H9 (cell line): Measurements from ENCODE around the gene PUM2. TPM values are rescaled to one million over a fixed set of nuclear protein-coding genes. Genes with fewer than 3 reads are reported as not detected.

Experiments used
- DNase-seq: peaks from one replicate; pipeline ENCODE4 v3.0.0-alpha.2; 2017
- H2AFZ ChIP-seq: one replicate; pipeline ENCODE4 v1.6.1; 2013; ENCODE audit warnings: mild to moderate bottlenecking, low read length, control low read depth, moderate library complexity
- H2AK5ac ChIP-seq: 2 replicates; pipeline ENCODE4 v1.6.1; 2013; ENCODE audit warnings: low read length, control low read depth, mixed read lengths; ENCODE audit not compliant: insufficient read length
- H2BK120ac ChIP-seq: one replicate; pipeline ENCODE4 v1.6.1; 2013; ENCODE audit warnings: low read depth, mild to moderate bottlenecking, low read length, control low read depth, inconsistent platforms; ENCODE audit not compliant: poor library complexity, severe bottlenecking
- H2BK12ac ChIP-seq: 2 replicates; pipeline ENCODE4 v1.6.1; 2013; ENCODE audit warnings: low read length, control low read depth, mixed read lengths, low read depth; ENCODE audit not compliant: insufficient read length
- H2BK15ac ChIP-seq: 2 replicates; pipeline ENCODE4 v1.6.1; 2013; ENCODE audit warnings: low read depth, low read length, control low read depth
- H2BK20ac ChIP-seq: one replicate; pipeline ENCODE4 v1.6.1; 2013; ENCODE audit warnings: low read depth, mild to moderate bottlenecking, low read length, control low read depth, inconsistent platforms; ENCODE audit not compliant: poor library complexity, severe bottlenecking
- H2BK5ac ChIP-seq: 2 replicates; pipeline ENCODE4 v1.6.1; 2013; ENCODE audit warnings: low read length, control low read depth, mixed read lengths; ENCODE audit not compliant: insufficient read length
- H3K14ac ChIP-seq: 2 replicates; pipeline ENCODE4 v1.6.1; 2013; ENCODE audit warnings: low read length, control low read depth; ENCODE audit not compliant: insufficient read depth
- H3K18ac ChIP-seq: 2 replicates; pipeline ENCODE4 v1.6.1; 2013; ENCODE audit warnings: low read depth, mild to moderate bottlenecking, mixed read lengths, low read length, control low read depth; ENCODE audit not compliant: insufficient read length
- H3K23ac ChIP-seq: 2 replicates; pipeline ENCODE4 v1.6.1; 2013; ENCODE audit warnings: low read length, control low read depth, mixed read lengths, low read depth; ENCODE audit not compliant: insufficient read length
- H3K23me2 ChIP-seq: 2 replicates; pipeline ENCODE4 v1.6.1; 2013; ENCODE audit warnings: low read depth, mild to moderate bottlenecking, mixed read lengths, low read length, control low read depth; ENCODE audit not compliant: insufficient read length, poor library complexity, severe bottlenecking
- H3K27ac ChIP-seq: 2 replicates; pipeline ENCODE4 v1.5.1; 2013; ENCODE audit warnings: low read length, control low read depth, mixed read lengths, low read depth; ENCODE audit not compliant: insufficient read length
- H3K27me3 ChIP-seq: 2 replicates; pipeline ENCODE4 v1.6.1; 2013; ENCODE audit warnings: low read length, control low read depth, inconsistent platforms; ENCODE audit not compliant: insufficient read depth
- H3K4ac ChIP-seq: 2 replicates; pipeline ENCODE4 v1.6.1; 2013; ENCODE audit warnings: low read depth, mild to moderate bottlenecking, control low read depth, inconsistent platforms, low read length, moderate library complexity
- H3K4me1 ChIP-seq: 2 replicates; pipeline ENCODE4 v1.6.1; 2013; ENCODE audit warnings: low read length, control low read depth, inconsistent platforms; ENCODE audit not compliant: insufficient read depth
- H3K4me2 ChIP-seq: 2 replicates; pipeline ENCODE4 v1.6.1; 2013; ENCODE audit warnings: low read length, control low read depth, mixed read lengths; ENCODE audit not compliant: insufficient read length, insufficient read depth
- H3K56ac ChIP-seq: 2 replicates; pipeline ENCODE4 v1.6.1; 2013; ENCODE audit warnings: low read depth, mild to moderate bottlenecking, mixed read lengths, low read length, control low read depth; ENCODE audit not compliant: insufficient read length
- H3K79me1 ChIP-seq: 2 replicates; pipeline ENCODE4 v1.6.1; 2013; ENCODE audit warnings: low read depth, mild to moderate bottlenecking, moderate library complexity, low read length, control low read depth, inconsistent platforms; ENCODE audit not compliant: insufficient read depth, poor library complexity, severe bottlenecking
- H3K79me2 ChIP-seq: 2 replicates; pipeline ENCODE4 v1.6.1; 2013; ENCODE audit warnings: low read length, control low read depth, inconsistent platforms; ENCODE audit not compliant: insufficient read depth
- H3K9ac ChIP-seq: 2 replicates; pipeline ENCODE4 v1.6.1; 2013; ENCODE audit warnings: low read length, control low read depth, mixed read lengths; ENCODE audit not compliant: insufficient read length; ENCODE audit errors: extremely low read depth
- H3K9me3 ChIP-seq: one replicate; pipeline ENCODE4 v1.6.1; 2013; ENCODE audit warnings: low read depth, low read length, inconsistent platforms; ENCODE audit not compliant: control insufficient read depth
- H3T11ph ChIP-seq: one replicate; pipeline ENCODE4 v1.6.1; 2013; ENCODE audit warnings: mild to moderate bottlenecking, low read length, control low read depth, inconsistent platforms
- H4K20me1 ChIP-seq: one replicate; pipeline ENCODE4 v1.6.1; 2013; ENCODE audit not compliant: control insufficient read depth, insufficient read length, insufficient read depth
- H4K5ac ChIP-seq: 2 replicates; pipeline ENCODE4 v1.6.1; 2013; ENCODE audit warnings: low read depth, mild to moderate bottlenecking, mixed read lengths, low read length, control low read depth; ENCODE audit not compliant: insufficient read length
- H4K8ac ChIP-seq: replicated peaks from 2 replicates; pipeline ENCODE4 v1.6.1; 2013; ENCODE audit warnings: low read length, control low read depth, mixed read lengths, low read depth; ENCODE audit not compliant: insufficient read length
- H4K91ac ChIP-seq: 2 replicates; pipeline ENCODE4 v1.6.1; 2013; ENCODE audit warnings: low read depth, mild to moderate bottlenecking, moderate library complexity, mixed read lengths, low read length, control low read depth; ENCODE audit not compliant: insufficient read length
- H3K27ac Mint-ChIP-seq, 3 experiments: 2 replicates in 2 of 3; 3 replicates in 1 of 3; pipeline ENCODE4 v1.8.0; 2020 to 2021; ENCODE audit warnings: mixed read lengths in 3 of 3, mild to moderate bottlenecking in 1 of 3, moderate library complexity in 1 of 3
- H3K27me3 Mint-ChIP-seq: 2 replicates; pipeline ENCODE4 v1.8.0; 2021; ENCODE audit warnings: low read depth, mild to moderate bottlenecking, moderate library complexity, mixed read lengths
- H3K36me3 Mint-ChIP-seq, 3 experiments: 2 replicates in 2 of 3; 3 replicates in 1 of 3; pipeline ENCODE4 v1.8.0; 2020 to 2021; ENCODE audit warnings: low read depth in 3 of 3, mixed read lengths in 3 of 3; ENCODE audit not compliant: insufficient read depth in 1 of 3
- H3K4me1 Mint-ChIP-seq, 2 experiments: 2 replicates each; pipeline ENCODE4 v1.8.0; 2020; ENCODE audit warnings: mixed read lengths in 2 of 2
- H3K4me3 Mint-ChIP-seq, 2 experiments: 2 replicates in 1 of 2; 3 replicates in 1 of 2; pipeline ENCODE4 v1.8.0; 2020 to 2021; ENCODE audit warnings: mild to moderate bottlenecking in 2 of 2, mixed read lengths in 2 of 2, moderate library complexity in 1 of 2
- H3K9me3 Mint-ChIP-seq, 2 experiments: 2 replicates in 1 of 2; 3 replicates in 1 of 2; pipeline ENCODE4 v1.8.0; 2020; ENCODE audit warnings: mild to moderate bottlenecking in 2 of 2, mixed read lengths in 2 of 2, moderate library complexity in 1 of 2
- WGBS: extraction: QIAGEN DNeasy Blood & Tissue Kit; methylation state at CpG from one replicate; pipeline ENCODE4 v1.1.7; 2013; ENCODE audit warnings: missing lambda C conversion rate, low lambda C conversion rate, mixed read lengths; ENCODE audit not compliant: insufficient read length; ENCODE audit errors: extremely low coverage; 5-methylcytosine and 5-hydroxymethylcytosine counted together
- total RNA-seq: library from RNA; stranded (reverse); gene quantifications from 2 replicates; pipeline ENCODE4 v1.2.1, GENCODE V29; 2021
- TF ChIP-seq, protein P1 (sequence below): fragments of 200-600 bp; sonication (generic); conservative IDR thresholded peaks from 3 replicates; pipeline ENCODE4 v1.8.0; 2021; ENCODE audit warnings: antibody characterized with exemption, mild to moderate bottlenecking

Gene PUM2
- total RNA-seq, 1 experiment from 2014 or later, result 96.6 TPM

DNA sequence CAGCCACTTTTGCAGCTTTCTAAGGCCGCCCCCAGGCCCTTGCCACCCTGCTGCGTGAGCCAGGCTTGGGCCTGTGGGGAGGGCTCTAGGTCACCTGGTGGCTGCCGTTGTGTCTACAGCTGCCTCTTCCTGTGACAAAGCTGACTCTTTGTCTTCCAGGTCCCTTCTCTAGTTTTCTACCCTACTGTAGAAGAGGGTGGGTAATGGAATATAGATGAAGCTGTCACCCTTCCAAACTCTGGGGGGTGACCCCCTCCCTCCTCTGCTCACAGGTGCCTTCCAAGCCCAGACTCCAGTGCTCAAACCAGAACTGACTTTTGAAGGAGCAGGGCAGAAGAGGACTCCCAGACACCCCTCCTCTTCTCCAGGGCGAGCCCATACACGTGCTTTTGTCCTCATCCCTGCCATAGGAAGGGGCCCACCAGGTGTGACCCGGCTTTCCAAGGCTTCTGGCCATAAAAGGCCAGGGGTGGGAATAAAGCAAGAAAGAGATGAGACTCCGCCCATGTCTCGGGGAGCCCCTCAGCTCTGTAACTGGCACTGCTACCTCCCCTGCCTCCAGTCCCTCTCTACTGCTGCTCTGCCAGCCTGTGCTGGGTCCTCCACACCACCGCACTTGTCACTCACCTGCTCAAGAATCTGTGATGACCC, 107.8 kb downstream of the PUM2 start:
- Histone ChIP-seq H2BK120ac (no peak overlapping the region), H3K18ac (no peak overlapping the region), H2BK15ac (no peak overlapping the region), H3K56ac (no peak overlapping the region), H3K14ac (no peak overlapping the region), H3K4ac (no peak overlapping the region), H2AK5ac (no peak overlapping the region), H3K27ac (no peak overlapping the region), H2AFZ (no peak overlapping the region), H3T11ph (no peak overlapping the region), H2BK20ac (no peak overlapping the region), H3K4me2 (no peak overlapping the region), H3K23me2 (no peaks in the 10 kb centered on the region), H3K4me1 (no peaks in the 10 kb centered on the region), H3K27me3 (no peaks in the 10 kb centered on the region), H3K9me3 (no peaks in the 10 kb centered on the region), H4K91ac (no peak overlapping the region), H2BK12ac (no peak overlapping the region), H3K79me2 (no peaks in the 10 kb centered on the region), H4K20me1 (no peaks in the 10 kb centered on the region), H4K5ac (no peak overlapping the region), H3K23ac (no peak overlapping the region), H2BK5ac (no peak overlapping the region), H3K9ac (no peak overlapping the region), H4K8ac (no peak overlapping the region), H3K79me1 (no peaks in the 10 kb centered on the region)
- TF ChIP-seq, protein P1, sequence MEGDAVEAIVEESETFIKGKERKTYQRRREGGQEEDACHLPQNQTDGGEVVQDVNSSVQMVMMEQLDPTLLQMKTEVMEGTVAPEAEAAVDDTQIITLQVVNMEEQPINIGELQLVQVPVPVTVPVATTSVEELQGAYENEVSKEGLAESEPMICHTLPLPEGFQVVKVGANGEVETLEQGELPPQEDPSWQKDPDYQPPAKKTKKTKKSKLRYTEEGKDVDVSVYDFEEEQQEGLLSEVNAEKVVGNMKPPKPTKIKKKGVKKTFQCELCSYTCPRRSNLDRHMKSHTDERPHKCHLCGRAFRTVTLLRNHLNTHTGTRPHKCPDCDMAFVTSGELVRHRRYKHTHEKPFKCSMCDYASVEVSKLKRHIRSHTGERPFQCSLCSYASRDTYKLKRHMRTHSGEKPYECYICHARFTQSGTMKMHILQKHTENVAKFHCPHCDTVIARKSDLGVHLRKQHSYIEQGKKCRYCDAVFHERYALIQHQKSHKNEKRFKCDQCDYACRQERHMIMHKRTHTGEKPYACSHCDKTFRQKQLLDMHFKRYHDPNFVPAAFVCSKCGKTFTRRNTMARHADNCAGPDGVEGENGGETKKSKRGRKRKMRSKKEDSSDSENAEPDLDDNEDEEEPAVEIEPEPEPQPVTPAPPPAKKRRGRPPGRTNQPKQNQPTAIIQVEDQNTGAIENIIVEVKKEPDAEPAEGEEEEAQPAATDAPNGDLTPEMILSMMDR, result no peak
- Mint-ChIP-seq H3K27ac (peak overlapping the region in 2 of 3 experiments; percentile 46 to 92; a peak in 4 of 7 replicates), H3K36me3 (peaks cover 1 to 8% (median 6%) of the 10 kb centered on the region in 3 experiments; a peak in 5 of 7 replicates), H3K4me3 (peak overlapping the region in 1 of 2 experiments; percentile 14; a peak in 2 of 5 replicates), H3K9me3 (peaks cover 0 to 3% of the 10 kb centered on the region in 2 experiments; a peak in 1 of 5 replicates), H3K27me3 (peaks cover 7% of the 10 kb centered on the region), H3K4me1 (peaks cover 7 to 11% of the 10 kb centered on the region in 2 experiments)
- no CpG with 5 or more reads among the region's 9 CpGs for WGBS
- DNase-seq, result peak; percentile 72
